Cardiac fibroblast (primary cell): ENCODE results near the gene LMBRD2.
"Not testable (repeated sequence)": the region's sequence is repeated elsewhere in the genome, so short reads cannot be mapped to it uniquely, and the experiment has no call there.

Experiments
- DNase-seq, 2 donors: peaks; one replicate each; pipeline versions ENCODE4 v3.0.0 to v3.0.0-alpha.2; 2010; ENCODE audit warnings: low read depth in 2 of 2
- H3K4me3 ChIP-seq, 2 donors: replicated peaks in 1 of 2; 1 replicate in 1 of 2; 2 replicates in 1 of 2; pipeline ENCODE4 v1.5.1; 2011; ENCODE audit warnings: low read depth in 2 of 2, low read length in 2 of 2, mild to moderate bottlenecking in 2 of 2, moderate library complexity in 1 of 2
- CTCF ChIP-seq: IDR thresholded peaks from one replicate; pipeline ENCODE4 v1.5.1; 2011; ENCODE audit warnings: low read depth, mild to moderate bottlenecking, low read length, inconsistent platforms

Gene LMBRD2

GRCh38 chr5:36151434-36152323 is at the start of gene LMBRD2, which contains the start of gene SKP2:
Gene LMBRD2 (minus strand): TSS chr5:36151887. CDS start chr5:36143349, 8,538 bp downstream.
Gene SKP2 (plus strand): TSS chr5:36152111. CDS start chr5:36152263, 152 bp downstream.
- peak within 1 kb of the TSS; percentile 96 to 98 for H3K4me3 ChIP-seq
- no peak for TF ChIP-seq CTCF
- peak; percentile 97 to 98 for DNase-seq

- DNase-seq: peak; percentile 49 to 92
- H3K4me3 ChIP-seq: no peak overlapping the region
- no peak for TF ChIP-seq CTCF
These were observed 48.8 kb upstream of the LMBRD2 start for GRCh38 chr5:36200513-36200912.

- DNase-seq: peak; percentile 35 to 81
- TF ChIP-seq CTCF: no peak
- H3K4me3 ChIP-seq: no peak overlapping the region
These were observed 47.9 kb upstream of the LMBRD2 start for GRCh38 chr5:36199620-36200019.

- not testable (repeated sequence) for H3K4me3 ChIP-seq, DNase-seq
These were observed 47.1 kb upstream of the LMBRD2 start for GRCh38 chr5:36198783-36199182.

- TF ChIP-seq CTCF: no peak
- H3K4me3 ChIP-seq: no peak overlapping the region
- peak in 1 of 2 donors; percentile 49 for DNase-seq
These were observed 46.6 kb upstream of the LMBRD2 start for GRCh38 chr5:36198281-36198680.

GRCh38 chr5:36193746-36194145 is 42.1 kb upstream of the LMBRD2 start:
- no peak overlapping the region for H3K4me3 ChIP-seq
- DNase-seq: no peak
- TF ChIP-seq CTCF: no peak

GRCh38 chr5:36184408-36184807 is 32.7 kb upstream of the LMBRD2 start:
- DNase-seq, H3K4me3 ChIP-seq: not testable (repeated sequence)

- no peak for DNase-seq
- no peak overlapping the region for H3K4me3 ChIP-seq
- TF ChIP-seq CTCF: no peak
These were observed 30.1 kb upstream of the LMBRD2 start for GRCh38 chr5:36181774-36182173.
